IMR-90 (cell line): ENCODE measurements around the gene FBXL19. TPM values are rescaled to one million over a fixed set of nuclear protein-coding genes. Genes with fewer than 3 reads are reported as not detected.

Experiments
- ATAC-seq: fragments of 200-7000 bp; cut with Tn5 transposase; 2 replicates; pipeline ENCODE4 v1.9.1; 2020; ENCODE audit warnings: low read depth, mild to moderate bottlenecking, moderate library complexity
- BruUV-seq: library from RNA; stranded (reverse); fragments of 400-500 nt; replicated peaks from 2 replicates; lab custom pipeline; 2021; lab: Mats Ljungman, UMichigan
- CTCF ChIA-PET: fragments of 300-600 bp; formaldehyde crosslinking; extraction: SDS; loops from one replicate; lab custom pipeline; 2021; ENCODE audit warnings: antibody characterized with exemption; lab: Yijun Ruan, JAX
- POLR2A ChIA-PET: fragments of 300-600 bp; sonication (Branson Sonifier 250); formaldehyde crosslinking; loops from one replicate; lab custom pipeline; 2022; ENCODE audit warnings: antibody characterized with exemption; ENCODE audit not compliant: unreplicated experiment; lab: Charles Lee
- DNase-seq: peaks from one replicate; pipeline ENCODE4 v3.0.0; 2013
- H2AFZ ChIP-seq: replicated peaks from 2 replicates; pipeline ENCODE3; 2013; ENCODE audit warnings: low read length, mild to moderate bottlenecking; ENCODE audit not compliant: poor library complexity
- H2AK5ac ChIP-seq: 2 replicates; pipeline ENCODE4 v1.6.1; 2013; ENCODE audit warnings: low read depth, low read length, inconsistent platforms
- H2AK9ac ChIP-seq: replicated peaks from 2 replicates; pipeline ENCODE3; 2013; ENCODE audit warnings: mild to moderate bottlenecking, low read depth, low read length, moderate library complexity; ENCODE audit not compliant: poor library complexity
- H2BK120ac ChIP-seq: 2 replicates; pipeline ENCODE4 v1.6.1; 2013; ENCODE audit warnings: low read depth, low read length, inconsistent platforms
- H2BK15ac ChIP-seq: 3 replicates; pipeline ENCODE4 v1.6.1; 2013; ENCODE audit warnings: low read depth, low read length, inconsistent platforms
- H2BK20ac ChIP-seq: 2 replicates; pipeline ENCODE4 v1.6.1; 2013; ENCODE audit warnings: low read depth, mild to moderate bottlenecking, inconsistent platforms, low read length, moderate library complexity
- H2BK5ac ChIP-seq: 2 replicates; pipeline ENCODE4 v1.6.1; 2013; ENCODE audit warnings: mild to moderate bottlenecking, low read depth, low read length, inconsistent platforms; ENCODE audit not compliant: poor library complexity, severe bottlenecking
- H3K14ac ChIP-seq: replicated peaks from 2 replicates; pipeline ENCODE4 v1.6.1; 2013; ENCODE audit warnings: low read depth, low read length, inconsistent platforms
- H3K18ac ChIP-seq: 2 replicates; pipeline ENCODE4 v1.6.1; 2013; ENCODE audit warnings: low read depth, low read length, control low read depth
- H3K23ac ChIP-seq: 2 replicates; pipeline ENCODE4 v1.6.1; 2013; ENCODE audit warnings: low read depth, low read length, inconsistent platforms
- H3K27ac ChIP-seq: 2 replicates; pipeline ENCODE4 v1.5.1; 2013; ENCODE audit warnings: mild to moderate bottlenecking, control low read depth, low read length; ENCODE audit not compliant: insufficient read depth
- H3K27me3 ChIP-seq: 2 replicates; pipeline ENCODE4 v1.6.1; 2013; ENCODE audit warnings: low read length; ENCODE audit not compliant: control insufficient read depth, insufficient read depth
- H3K36me3 ChIP-seq: 2 replicates; pipeline ENCODE4 v1.6.1; 2013; ENCODE audit warnings: low read length, mixed read lengths; ENCODE audit not compliant: control insufficient read depth, insufficient read depth
- H3K4ac ChIP-seq: 2 replicates; pipeline ENCODE4 v1.6.1; 2013; ENCODE audit warnings: low read depth, low read length, inconsistent platforms
- H3K4me1 ChIP-seq: 2 replicates; pipeline ENCODE4 v1.6.1; 2013; ENCODE audit warnings: low read length, mixed read lengths; ENCODE audit not compliant: control insufficient read depth, insufficient read depth
- H3K4me2 ChIP-seq: 2 replicates; pipeline ENCODE4 v1.6.1; 2013; ENCODE audit warnings: low read depth, mild to moderate bottlenecking, control low read depth, low read length, moderate library complexity
- H3K4me3 ChIP-seq: 2 replicates; pipeline ENCODE4 v1.5.1; 2013; ENCODE audit warnings: low read depth, mild to moderate bottlenecking, control low read depth, low read length, moderate library complexity; ENCODE audit not compliant: insufficient read depth
- H3K56ac ChIP-seq: 2 replicates; pipeline ENCODE4 v1.6.1; 2013; ENCODE audit warnings: low read length, inconsistent platforms; ENCODE audit not compliant: insufficient read depth; ENCODE audit errors: extremely low read depth
- H3K79me1 ChIP-seq, 2 experiments: 2 replicates each; pipeline ENCODE4 v1.6.1; 2013; ENCODE audit warnings: low read length in 2 of 2, inconsistent platforms in 1 of 2, low read depth in 1 of 2
- H3K9ac ChIP-seq: 2 replicates; pipeline ENCODE4 v1.6.1; 2013; ENCODE audit warnings: low read depth, low read length, control low read depth
- H3K9me1 ChIP-seq: 2 replicates; pipeline ENCODE4 v1.6.1; 2013; ENCODE audit warnings: low read length, inconsistent platforms; ENCODE audit not compliant: insufficient read depth
- H3K9me3 ChIP-seq: 2 replicates; pipeline ENCODE4 v1.6.1; 2013; ENCODE audit warnings: low read length; ENCODE audit not compliant: control insufficient read depth, insufficient read depth
- H4K20me1 ChIP-seq: 2 replicates; pipeline ENCODE4 v1.6.1; 2013; ENCODE audit warnings: low read length, inconsistent platforms; ENCODE audit not compliant: insufficient read depth
- H4K5ac ChIP-seq: 2 replicates; pipeline ENCODE4 v1.6.1; 2013; ENCODE audit warnings: mild to moderate bottlenecking, low read depth, low read length, control low read depth
- H4K8ac ChIP-seq, 2 experiments: 2 replicates each; pipeline ENCODE4 v1.6.1; 2013; ENCODE audit warnings: low read depth in 2 of 2, low read length in 2 of 2, control low read depth in 1 of 2, inconsistent platforms in 1 of 2
- H4K91ac ChIP-seq: 2 replicates; pipeline ENCODE4 v1.6.1; 2013; ENCODE audit warnings: low read depth, low read length, inconsistent platforms; ENCODE audit not compliant: insufficient read depth
- CEBPB ChIP-seq: IDR thresholded peaks from 2 replicates; pipeline ENCODE4 v1.6.1; 2012; ENCODE audit warnings: low read depth, low read length, improper control_type of control experiment
- CHD1 ChIP-seq: IDR thresholded peaks from 2 replicates; pipeline ENCODE4 v1.6.1; 2012; ENCODE audit warnings: low read depth, low read length, improper control_type of control experiment
- ELK1 ChIP-seq: fragments of 150-350 bp; IDR thresholded peaks from 2 replicates; pipeline ENCODE4 v1.6.1; 2016; ENCODE audit warnings: low read depth, mild to moderate bottlenecking, low read length, moderate library complexity, borderline replicate concordance
- MAFK ChIP-seq: IDR thresholded peaks from 2 replicates; pipeline ENCODE4 v1.6.1; 2012; ENCODE audit warnings: low read depth, low read length, improper control_type of control experiment
- MAZ ChIP-seq: IDR thresholded peaks from 2 replicates; pipeline ENCODE4 v1.6.1; 2012; ENCODE audit warnings: low read depth, mild to moderate bottlenecking, low read length, improper control_type of control experiment, moderate library complexity, borderline replicate concordance
- NFE2L2 ChIP-seq: fragments of 150-350 bp; IDR thresholded peaks from 2 replicates; pipeline ENCODE4 v1.6.1; 2016; ENCODE audit warnings: low read depth, mild to moderate bottlenecking, low read length
- POLR2A ChIP-seq: IDR thresholded peaks from 2 replicates; pipeline ENCODE4 v1.6.1; 2012; ENCODE audit warnings: mild to moderate bottlenecking, low read depth, low read length
- RAD21 ChIP-seq: IDR thresholded peaks from 2 replicates; pipeline ENCODE4 v1.6.1; 2012; ENCODE audit warnings: low read length, improper control_type of control experiment
- RCOR1 ChIP-seq: IDR thresholded peaks from 2 replicates; pipeline ENCODE4 v1.6.1; 2012; ENCODE audit warnings: mild to moderate bottlenecking, low read length, improper control_type of control experiment; ENCODE audit not compliant: insufficient replicate concordance
- RFX5 ChIP-seq: IDR thresholded peaks from 2 replicates; pipeline ENCODE4 v1.8.0; 2012; ENCODE audit warnings: low read depth, mild to moderate bottlenecking, low read length, moderate library complexity
- SMC3 ChIP-seq: fragments of 150-350 bp; IDR thresholded peaks from 2 replicates; pipeline ENCODE4 v1.6.1; 2016; ENCODE audit warnings: low read depth, mild to moderate bottlenecking, antibody characterized with exemption, low read length, moderate library complexity
- USF2 ChIP-seq: fragments of 150-350 bp; IDR thresholded peaks from 2 replicates; pipeline ENCODE4 v1.6.1; 2017; ENCODE audit warnings: mild to moderate bottlenecking, antibody characterized with exemption, low read length, low read depth
- WGBS, 2 experiments: methylation state at CpG; one replicate each; pipeline versions ENCODE4 v1.1.5 to v1.1.7; 2013; ENCODE audit warnings: missing lambda C conversion rate in 2 of 2; ENCODE audit not compliant: insufficient read length in 1 of 2; ENCODE audit errors: extremely low coverage in 2 of 2; 5-methylcytosine and 5-hydroxymethylcytosine counted together
- dilution Hi-C: fragments of 300-500 bp; cut with HindIII; formaldehyde crosslinking; loops from one replicate; pipeline ENCODE4 v1.14.3; 2018; ENCODE audit warnings: low sequenced_read_pairs; ENCODE audit not compliant: unreplicated experiment
- in situ Hi-C: fragments of 300-500 bp; cut with MboI; formaldehyde crosslinking; loops from 3 replicates; pipeline ENCODE4 v1.14.3; 2019; ENCODE audit warnings: low sequenced_read_pairs, inconsistent platforms, mixed read lengths
- intact Hi-C: fragments of 100-400 bp; cut with micrococcal nuclease; formaldehyde crosslinking; loops from 2 replicates; pipeline ENCODE4 v1.10.0; 2022
- polyA plus RNA-seq, 3 experiments: library from polyadenylated mRNA; depleted of rRNA; stranded (reverse); fragments of >200 nt; gene quantifications; 2 replicates each; pipeline ENCODE4 v1.2.3, GENCODE V29; 2012; ENCODE audit warnings: low replicate concordance in 1 of 3
- total RNA-seq: library from RNA; depleted of rRNA; stranded (reverse); fragments of >200 nt; gene quantifications from 2 replicates; pipeline ENCODE4 v1.2.3, GENCODE V29; 2012

FBXL19 gene
- total and polyA plus RNA-seq, 2 of the 4 experiments (the other 2 are of a cell fraction) = 5.0 to 13.8 TPM

- no peak overlapping the region for H2AFZ ChIP-seq
- H3K27ac ChIP-seq = no peak overlapping the region
- no peak overlapping the region for H3K18ac ChIP-seq
- H3K56ac ChIP-seq = no peak overlapping the region
- H4K5ac ChIP-seq = no peak overlapping the region
- H3K4ac ChIP-seq = no peak overlapping the region
- 0 out of 2 replicates have a peak, but pooled peaks cover 3% of the 10 kb centered on the region for H3K36me3 ChIP-seq
- no peak overlapping the region for H3K4me2 ChIP-seq
- no peak overlapping the region for H3K9ac ChIP-seq
- peaks cover 9% of the 10 kb centered on the region for H3K9me1 ChIP-seq
- no TSS peak for BruUV-seq
- no peak for ATAC-seq
- no peak overlapping the region for H3K23ac ChIP-seq
- no peak overlapping the region for H4K91ac ChIP-seq
- H2AK5ac ChIP-seq = peak overlapping the region; percentile 24; the same call in 1 of the 2 replicates
- in situ Hi-C loops (loop anchor here (10.0 to 25.0 kb wide), 2 partner anchors 452 to 719 kb away; partner anchors contain the start of gene ZNF843), dilution Hi-C loops (no loop called here), intact Hi-C loops (no loop called here)
- H2BK20ac ChIP-seq = no peak overlapping the region
- peaks cover 15% of the 10 kb centered on the region for H3K4me1 ChIP-seq
- POLR2A ChIA-PET = no interaction called here
- no peak overlapping the region for H4K8ac ChIP-seq
- no peaks in the 10 kb centered on the region for H3K9me3 ChIP-seq
- H3K27me3 ChIP-seq = no peaks in the 10 kb centered on the region
- DNase-seq = no peak
- no peak overlapping the region for H3K4me3 ChIP-seq
- peaks cover 0 to 14% of the 10 kb centered on the region in 2 experiments; a peak in 1 of 4 replicates for H3K79me1 ChIP-seq
- TF ChIP-seq CHD1 (no peak), MAZ (no peak), ELK1 (no peak), USF2 (no peak), RAD21 (no peak), SMC3 (no peak), RFX5 (no peak), MAFK (no peak), NFE2L2 (no peak), CEBPB (no peak), RCOR1 (no peak), POLR2A (no peak)
- no peak overlapping the region for H3K14ac ChIP-seq
- H4K20me1 ChIP-seq = no peaks in the 10 kb centered on the region
- no peak overlapping the region for H2BK15ac ChIP-seq
- H2BK120ac ChIP-seq = no peak overlapping the region
- no peak overlapping the region for H2BK5ac ChIP-seq
- H2AK9ac ChIP-seq = no peak overlapping the region
- WGBS, 2 experiments = 91% methylated on average over 12 of the region's 29 CpGs; no CpG with 5 or more reads in 1 of the 2 experiments
- CTCF ChIA-PET = no interaction called here
Observed at GRCh38 chr16:30992931-30993816, 69.8 kb downstream of the FBXL19 start.
